ENCODE measurements around the gene SHISA7.
A peak's percentile ranks its signal among the peaks of the same experiment; 100 is the strongest.

The SHISA7 gene

GRCh38 chr19:55471266-55471665 lies 28.2 kb upstream of the SHISA7 start:
- H3K4me3 ChIP-seq (ENCODE audit: low read depth, low read length, poor library complexity, severe bottlenecking), result no peak overlapping the region
- H2AFZ ChIP-seq (ENCODE audit: low read length), result no peak overlapping the region
- no peaks in the 10 kb centered on the region for H3K36me3 ChIP-seq (ENCODE audit: insufficient read depth, low read length)
- peaks cover 7% of the 10 kb centered on the region for H3K4me1 ChIP-seq (ENCODE audit: insufficient read depth, low read length, severe bottlenecking)
- no peak overlapping the region for H3K27ac ChIP-seq (ENCODE audit: low read depth, low read length, poor library complexity, severe bottlenecking)
- H3F3A ChIP-seq (ENCODE audit: insufficient read depth, low read length), result no peaks in the 10 kb centered on the region
- H4K20me1 ChIP-seq (ENCODE audit: insufficient read depth, low read length), result no peaks in the 10 kb centered on the region
- no peak for TF ChIP-seq CTCF (IDR thresholded peaks at IDR 0.05; ENCODE audit: low read length)
- TF ChIP-seq EZH2 (IDR thresholded peaks at IDR 0.05; ENCODE audit: borderline replicate concordance, low read length), result no peak
- H3K4me2 ChIP-seq (ENCODE audit: low read length), result no peak overlapping the region
- H3K79me2 ChIP-seq (ENCODE audit: insufficient read depth, low read length), result no peaks in the 10 kb centered on the region
- no peaks in the 10 kb centered on the region for H3K27me3 ChIP-seq (ENCODE audit: insufficient read depth, low read length)
- no peaks in the 10 kb centered on the region for H3K9me2 ChIP-seq (ENCODE audit: low read depth, low read length)
- no peaks in the 10 kb centered on the region for H3K9me3 ChIP-seq (ENCODE audit: low read length)
- H3K9ac ChIP-seq (ENCODE audit: low read length), result no peak overlapping the region

GRCh38 chr19:55468054-55468393 lies 24.9 kb upstream of the SHISA7 start:
- H3K79me2 ChIP-seq (ENCODE audit: insufficient read depth, low read length), result no peaks in the 10 kb centered on the region
- H3K27me3 ChIP-seq (ENCODE audit: insufficient read depth, low read length), result no peaks in the 10 kb centered on the region
- no peaks in the 10 kb centered on the region for H3K9me2 ChIP-seq (ENCODE audit: low read depth, low read length)
- no peak overlapping the region for H3K4me3 ChIP-seq (ENCODE audit: low read depth, low read length, poor library complexity, severe bottlenecking)
- H3K9ac ChIP-seq (ENCODE audit: low read length), result no peak overlapping the region
- H3K4me1 ChIP-seq (ENCODE audit: insufficient read depth, low read length, severe bottlenecking), result no peaks in the 10 kb centered on the region
- no peak for TF ChIP-seq EZH2 (IDR thresholded peaks at IDR 0.05; ENCODE audit: borderline replicate concordance, low read length)
- TF ChIP-seq CTCF (IDR thresholded peaks at IDR 0.05; ENCODE audit: low read length), result peak; percentile 19; the same call in 1 of the 2 replicates
- no peak overlapping the region for H3K27ac ChIP-seq (ENCODE audit: low read depth, low read length, poor library complexity, severe bottlenecking)
- no peaks in the 10 kb centered on the region for H3K9me3 ChIP-seq (ENCODE audit: low read length)
- no peaks in the 10 kb centered on the region for H3F3A ChIP-seq (ENCODE audit: insufficient read depth, low read length)
- no peaks in the 10 kb centered on the region for H4K20me1 ChIP-seq (ENCODE audit: insufficient read depth, low read length)
- no peak overlapping the region for H2AFZ ChIP-seq (ENCODE audit: low read length)
- H3K4me2 ChIP-seq (ENCODE audit: low read length), result no peak overlapping the region
- H3K36me3 ChIP-seq (ENCODE audit: insufficient read depth, low read length), result no peaks in the 10 kb centered on the region

- Histone ChIP-seq H4K20me1 (ENCODE audit: insufficient read depth, low read length) (no peaks in the 10 kb centered on the region), H3K4me1 (ENCODE audit: insufficient read depth, low read length, severe bottlenecking) (peaks cover under 1% of the 10 kb centered on the region), H3K36me3 (ENCODE audit: insufficient read depth, low read length) (no peaks in the 10 kb centered on the region), H3K27me3 (ENCODE audit: insufficient read depth, low read length) (no peaks in the 10 kb centered on the region), H3K4me2 (ENCODE audit: low read length) (no peak overlapping the region), H3F3A (ENCODE audit: insufficient read depth, low read length) (no peaks in the 10 kb centered on the region), H3K4me3 (ENCODE audit: low read depth, low read length, poor library complexity, severe bottlenecking) (no peak overlapping the region), H3K9me3 (ENCODE audit: low read length) (no peaks in the 10 kb centered on the region), H2AFZ (ENCODE audit: low read length) (no peak overlapping the region), H3K27ac (ENCODE audit: low read depth, low read length, poor library complexity, severe bottlenecking) (no peak overlapping the region), H3K9me2 (ENCODE audit: low read depth, low read length) (no peaks in the 10 kb centered on the region), H3K9ac (ENCODE audit: low read length) (no peak overlapping the region), H3K79me2 (ENCODE audit: insufficient read depth, low read length) (no peaks in the 10 kb centered on the region)
- TF ChIP-seq CTCF (IDR thresholded peaks at IDR 0.05; ENCODE audit: low read length), result peak; percentile 95
- no peak for TF ChIP-seq EZH2 (IDR thresholded peaks at IDR 0.05; ENCODE audit: borderline replicate concordance, low read length)
These were observed 24.3 kb upstream of the SHISA7 start for GRCh38 chr19:55467236-55468053.

Data from OCI-LY1 (cell line).